Natural killer cell (primary cell): ENCODE data around the gene OR6B1. TPM values are rescaled to one million over a fixed set of nuclear protein-coding genes. Genes with fewer than 3 reads are reported as not detected.

ENCODE experiments used
- ATAC-seq, 3 donors: fragments of 150-1000 bp in 2 of 3; fragments of 200-7000 bp in 1 of 3; cut with Tn5 transposase; 1 replicate in 1 of 3; 2 replicates in 2 of 3; pipeline ENCODE4 v1.10.0; 2021; ENCODE audit warnings: mild to moderate bottlenecking in 2 of 3, moderate library complexity in 2 of 3
- DNase-seq, 2 donors: peaks; one replicate each; pipeline versions ENCODE4 v3.0.0 to v3.0.0-alpha.2; 2013 to 2021; ENCODE audit warnings: mixed read lengths in 1 of 2
- H3K27ac ChIP-seq: one replicate; pipeline ENCODE4 v1.5.1; 2013; ENCODE audit warnings: mild to moderate bottlenecking, low read length
- H3K27me3 ChIP-seq: one replicate; pipeline ENCODE4 v1.6.1; 2013; ENCODE audit warnings: low read length; ENCODE audit not compliant: control insufficient read depth, insufficient read depth
- H3K36me3 ChIP-seq: one replicate; pipeline ENCODE4 v1.6.1; 2013; ENCODE audit warnings: low read length; ENCODE audit not compliant: control insufficient read depth, insufficient read depth
- H3K4me1 ChIP-seq: one replicate; pipeline ENCODE4 v1.6.1; 2013; ENCODE audit warnings: low read length; ENCODE audit not compliant: control insufficient read depth, insufficient read depth
- H3K4me3 ChIP-seq: one replicate; pipeline ENCODE4 v1.5.1; 2013; ENCODE audit warnings: low read length
- H3K9me3 ChIP-seq: one replicate; pipeline ENCODE4 v1.6.1; 2013; ENCODE audit warnings: low read length; ENCODE audit not compliant: control insufficient read depth, insufficient read depth
- H3K27ac Mint-ChIP-seq, 2 donors: one replicate each; pipeline ENCODE4 v1.8.0; 2022; ENCODE audit warnings: mild to moderate bottlenecking in 2 of 2, mixed read lengths in 2 of 2, moderate library complexity in 1 of 2
- H3K27me3 Mint-ChIP-seq, 2 donors: one replicate each; pipeline ENCODE4 v1.8.0; 2022; ENCODE audit warnings: low read depth in 2 of 2, mixed read lengths in 2 of 2
- H3K36me3 Mint-ChIP-seq: one replicate; pipeline ENCODE4 v1.8.0; 2022; ENCODE audit warnings: mixed read lengths
- H3K4me1 Mint-ChIP-seq, 2 donors: one replicate each; pipeline ENCODE4 v1.8.0; 2022; ENCODE audit warnings: mixed read lengths in 2 of 2
- H3K4me3 Mint-ChIP-seq: one replicate; pipeline ENCODE4 v1.8.0; 2022; ENCODE audit warnings: mild to moderate bottlenecking, moderate library complexity, mixed read lengths
- H3K9me3 Mint-ChIP-seq, 2 donors: one replicate each; pipeline ENCODE4 v1.8.0; 2022; ENCODE audit warnings: mixed read lengths in 2 of 2
- CTCF ChIP-seq: fragments of 200-600 bp; IDR thresholded peaks from one replicate; pipeline ENCODE4 v1.8.0; 2022; ENCODE audit warnings: antibody characterized with exemption
- WGBS: methylation state at CpG from one replicate; pipeline ENCODE4 v1.1.7; 2013; ENCODE audit warnings: missing lambda C conversion rate; ENCODE audit not compliant: insufficient coverage; 5-methylcytosine and 5-hydroxymethylcytosine counted together
- intact Hi-C: fragments of 100-400 bp; cut with micrococcal nuclease; formaldehyde crosslinking; loops from one replicate; pipeline ENCODE4 v1.14.2; 2022
- total RNA-seq, 4 donors: library from RNA; stranded (reverse); fragments of 120-200 nt in 1 of 4; gene quantifications; one replicate each; pipeline versions ENCODE4 v1.2.3 to v1.2.4, GENCODE V29; 2013 to 2022

Gene OR6B1
- total RNA-seq: not detected
- total RNA-seq (2013): not detected

- Histone ChIP-seq H3K27me3 (no peaks in the 10 kb centered on the region), H3K4me1 (no peaks in the 10 kb centered on the region), H3K36me3 (no peaks in the 10 kb centered on the region), H3K9me3 (no peaks in the 10 kb centered on the region), H3K4me3 (no peak within 1 kb of the TSS), H3K27ac (no peak within 1 kb of the TSS)
- no peak for DNase-seq
- no peaks in the 10 kb centered on the region for H3K9me3 Mint-ChIP-seq
- ATAC-seq: no peak
- H3K4me3 Mint-ChIP-seq: no peak within 1 kb of the TSS
- no peak within 1 kb of the TSS for H3K27ac Mint-ChIP-seq
- H3K36me3 Mint-ChIP-seq: no peaks in the 10 kb centered on the region
- no peak for TF ChIP-seq CTCF
- WGBS: 73% methylated on average over 4 of the region's 4 CpGs
- intact Hi-C loops: no loop called here
- H3K4me1 Mint-ChIP-seq: no peaks in the 10 kb centered on the region
- H3K27me3 Mint-ChIP-seq: peaks cover 7 to 9% of the 10 kb centered on the region in 2 donors
Observed at GRCh38 chr7:144000020-144000419, at the start of gene OR6B1. TSS of gene OR6B1 (plus strand) at chr7:144000320. CDS start at chr7:144003997, 3,677 bp downstream.

DNA sequence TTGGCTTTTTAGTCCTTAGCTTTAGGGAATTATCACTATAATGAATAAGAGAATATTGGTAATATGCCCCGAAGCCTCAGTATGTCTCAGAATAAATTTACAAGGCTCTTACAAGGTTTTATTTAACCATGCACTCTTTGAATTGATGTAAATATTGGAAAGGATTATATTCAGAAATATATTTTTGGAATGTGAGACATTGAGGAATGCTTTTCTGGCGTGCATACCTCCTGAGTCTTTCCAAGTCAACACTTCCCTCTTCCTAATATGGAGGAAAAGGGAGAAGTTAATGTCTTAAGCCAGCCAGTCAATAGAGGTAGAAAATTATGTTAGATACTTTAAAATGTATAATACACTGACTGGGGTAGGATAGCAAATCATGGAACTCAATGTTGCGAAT lies 46.7 kb upstream of the OR6B1 start:
- H3K27ac ChIP-seq: no peak overlapping the region
- Mint-ChIP-seq H3K4me3 (no peak overlapping the region), H3K27me3 (peaks cover 21 to 45% of the 10 kb centered on the region in 2 donors), H3K9me3 (peaks cover 0 to 3% of the 10 kb centered on the region in 2 donors), H3K4me1 (no peaks in the 10 kb centered on the region), H3K27ac (no peak overlapping the region), H3K36me3 (peaks cover 7% of the 10 kb centered on the region)
- TF ChIP-seq CTCF: no peak
- intact Hi-C loops: no loop called here
- no peaks in the 10 kb centered on the region for H3K27me3 ChIP-seq
- no peak for DNase-seq
- no peaks in the 10 kb centered on the region for H3K9me3 ChIP-seq
- H3K4me3 ChIP-seq: no peak overlapping the region
- 75% methylated on average over 1 of the region's 3 CpGs for WGBS
- no peaks in the 10 kb centered on the region for H3K4me1 ChIP-seq
- ATAC-seq: no peak
- H3K36me3 ChIP-seq: no peaks in the 10 kb centered on the region

DNA sequence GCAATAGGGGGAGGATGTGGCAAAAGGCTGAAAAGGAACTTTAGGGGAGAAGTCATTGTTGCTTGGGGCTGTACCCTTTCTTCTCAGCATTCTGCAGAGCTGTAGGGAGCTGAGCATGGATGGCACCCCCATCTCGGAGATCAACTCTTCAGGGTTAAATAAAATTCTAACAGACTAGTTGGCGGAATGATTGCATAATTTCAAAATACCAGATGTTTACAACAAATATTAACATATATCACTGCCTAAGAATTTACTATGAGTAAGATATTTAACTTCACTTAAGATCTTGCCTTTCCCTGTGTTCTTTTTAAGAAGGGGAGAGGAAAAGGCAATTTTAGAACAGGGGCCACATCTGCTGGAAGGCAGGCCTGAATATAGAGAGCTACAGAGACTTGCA lies 46.0 kb upstream of the OR6B1 start:
- H3K9me3 Mint-ChIP-seq: peaks cover 0 to 3% of the 10 kb centered on the region in 2 donors

More for the DNA sequence above, 46.0 kb upstream of the OR6B1 start:
- Mint-ChIP-seq H3K27me3 (peaks cover 17 to 38% of the 10 kb centered on the region in 2 donors), H3K4me1 (no peaks in the 10 kb centered on the region), H3K27ac (no peak overlapping the region), H3K4me3 (no peak overlapping the region), H3K36me3 (peaks cover under 1% of the 10 kb centered on the region)
- ATAC-seq (no peak), DNase-seq (no peak)
- no peaks in the 10 kb centered on the region for H3K4me1 ChIP-seq
- 92% methylated on average over 2 of the region's 2 CpGs for WGBS
- H3K27ac ChIP-seq: no peak overlapping the region
- H3K27me3 ChIP-seq: no peaks in the 10 kb centered on the region
- intact Hi-C loops: no loop called here
- no peaks in the 10 kb centered on the region for H3K9me3 ChIP-seq
- no peaks in the 10 kb centered on the region for H3K36me3 ChIP-seq
- TF ChIP-seq CTCF: no peak
- H3K4me3 ChIP-seq: no peak overlapping the region
